Left colon (tissue), 2 donors: ENCODE results near the gene SLC12A1. TPM values are rescaled to one million over a fixed set of nuclear protein-coding genes. Genes with fewer than 3 reads are reported as not detected.

Experiments
- ATAC-seq: fragments of 200-7000 bp; cut with Tn5 transposase; one replicate; pipeline ENCODE4 v1.9.1; 2020; ENCODE audit warnings: mild to moderate bottlenecking, moderate library complexity
- DNase-seq, 2 donors: peaks; one replicate each; pipeline ENCODE4 v3.0.0-alpha.2; 2020
- intact Hi-C, 2 donors: fragments of 100-400 bp; cut with DNase I in 1 of 2; cut with micrococcal nuclease in 1 of 2; formaldehyde crosslinking; loops; one replicate each; pipeline versions ENCODE4 v1.11.2 to v1.14.0; 2022; cut with DNase I, micrococcal nuclease
- total RNA-seq, 2 donors: library from RNA; stranded (reverse); fragmentation: NEBNext Ultra II Directional; extraction: Animal tissue kit (Norgen Biotek cat#: 25700); gene quantifications; one replicate each; pipeline ENCODE4 v1.2.1, GENCODE V29; 2021
- donor health status: DM: no; HTN: no; CAD: no.
- donor health status: DM: yes; HTN: yes; CAD: no.

SLC12A1 gene
- total RNA-seq, 2 donors from 2014 or later = not detected

DNA sequence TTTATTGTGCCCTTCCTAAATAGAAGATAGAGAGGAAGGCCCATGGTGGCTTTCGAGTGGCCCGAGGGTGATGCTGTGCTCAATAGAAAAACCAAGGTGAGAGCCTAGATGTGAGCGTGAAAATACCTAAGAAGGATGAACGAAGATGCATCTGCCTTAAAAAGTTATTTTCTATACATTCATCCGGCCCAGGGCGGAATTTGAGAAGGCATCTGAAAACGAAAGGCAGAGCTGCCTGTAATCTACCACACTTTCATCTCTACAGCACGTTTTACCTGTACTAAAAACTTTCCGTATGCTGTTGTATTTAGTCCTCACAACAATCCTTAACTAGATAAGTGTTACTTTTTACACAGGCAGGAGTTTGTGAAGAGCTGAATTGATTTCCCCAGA lies 126.5 kb downstream of the SLC12A1 start:
- ATAC-seq (no peak), DNase-seq (no peak)

GRCh38 chr15:48333540-48333939 lies 127.4 kb downstream of the SLC12A1 start:
- DNase-seq = no peak
- no peak for ATAC-seq
- intact Hi-C loops = no loop called here

More for the DNA sequence above, 126.5 kb downstream of the SLC12A1 start:
- intact Hi-C loops = no loop called here

DNA sequence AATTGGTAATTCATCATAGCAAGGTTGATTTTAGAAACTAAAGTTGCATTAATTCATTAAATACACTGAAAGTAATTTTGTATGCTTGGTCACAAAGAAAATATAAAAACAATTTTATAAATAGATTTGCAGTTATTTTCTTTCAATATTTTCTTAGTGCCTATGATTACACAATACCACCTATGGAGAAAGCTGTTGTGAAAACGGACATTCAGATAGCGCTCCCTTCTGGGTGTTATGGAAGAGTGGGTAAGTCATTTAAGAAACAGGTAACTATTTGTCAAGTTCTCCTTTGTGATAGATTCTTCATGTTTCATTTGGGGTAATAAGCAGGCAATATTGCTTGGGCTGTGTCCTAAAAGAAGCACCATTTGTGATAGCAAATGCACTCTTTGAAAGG lies 128.2 kb downstream of the SLC12A1 start:
- no peak for ATAC-seq
- no peak for DNase-seq
- intact Hi-C loops = no loop called here

GRCh38 chr15:48336940-48337339 lies 130.8 kb downstream of the SLC12A1 start:
- intact Hi-C loops = no loop called here
- ATAC-seq (no peak), DNase-seq (no peak)

GRCh38 chr15:48337607-48338006 lies 131.5 kb downstream of the SLC12A1 start:
- DNase-seq (no peak), ATAC-seq (no peak)
- intact Hi-C loops = no loop called here

GRCh38 chr15:48340111-48340510 lies 134.0 kb downstream of the SLC12A1 start:
- no peak for DNase-seq
- intact Hi-C loops = no loop called here
- no peak for ATAC-seq

- DNase-seq (no peak), ATAC-seq (no peak)
- intact Hi-C loops = no loop called here
Observed at GRCh38 chr15:48343865-48344264, 137.8 kb downstream of the SLC12A1 start.

GRCh38 chr15:48345516-48345915 lies 139.4 kb downstream of the SLC12A1 start:
- ATAC-seq (no peak), DNase-seq (no peak)
- intact Hi-C loops = no loop called here

GRCh38 chr15:48352474-48353072 lies 146.5 kb downstream of the SLC12A1 start:
- DNase-seq (peak; percentile 32 to 51), ATAC-seq (peak; percentile 82)
- intact Hi-C loops = loop anchor here in 1 of 2 donors (10.0 kb wide), 1 partner anchor 452 kb away; no protein-coding TSS in a partner anchor

Other genes starting within 250 kb of the SLC12A1 start
- not detected for gene SLC24A5, start 85.3 kb upstream of the SLC12A1 start, total RNA-seq
- 10 to 100 TPM; 12.3 to 13.2 TPM for gene MYEF2, start 28.0 kb upstream of the SLC12A1 start, total RNA-seq
- gene CTXN2, start 14.6 kb upstream of the SLC12A1 start, total RNA-seq = not detected
- 10 to 100 TPM; 47.4 to 53.9 TPM for gene DUT, start 125.1 kb downstream of the SLC12A1 start, total RNA-seq